ENCODE results near the gene GEMIN7. TPM values are rescaled to one million over a fixed set of nuclear protein-coding genes. Genes with fewer than 3 reads are reported as not detected.

The GEMIN7 gene
- total and polyA plus RNA-seq, 2 donors (not counting 1 experiment from before 2014, with no cell fraction given), result 15.7 to 18.0 TPM

- Histone ChIP-seq H3K27me3 (ENCODE audit: control insufficient read depth, insufficient read depth, low read length) (no peaks in the 10 kb centered on the region), H3K4me2 (ENCODE audit: extremely low read depth, insufficient read depth, low read length) (no peak overlapping the region), H3K79me2 (ENCODE audit: control insufficient read depth, insufficient read depth, low read length) (peaks cover 34% of the 10 kb centered on the region), H4K20me1 (ENCODE audit: control insufficient read depth, extremely low read depth, insufficient read depth, low read length) (no peaks in the 10 kb centered on the region), H3K27ac (ENCODE audit: insufficient read depth, low read length) (no peak overlapping the region), H2AFZ (ENCODE audit: low read length) (no peak overlapping the region), H3K9me3 (ENCODE audit: control insufficient read depth, insufficient read depth, low read depth, low read length) (no peaks in the 10 kb centered on the region), H3K9ac (ENCODE audit: insufficient read depth, low read length) (no peak overlapping the region), H3K4me1 (ENCODE audit: control insufficient read depth, extremely low read depth, insufficient read depth, low read length) (no peaks in the 10 kb centered on the region), H3K36me3 (ENCODE audit: control insufficient read depth, insufficient read depth, low read length) (peaks cover 3% of the 10 kb centered on the region), H3K4me3 (replicated peaks in 1 of 4; ENCODE audit: control extremely low read depth in 1 of 4, insufficient read depth in 1 of 4, low read depth in 3 of 4, low read length in 4 of 4) (no peak overlapping the region)
- DNase-seq (ENCODE audit: low read depth in 2 of 2), result no peak
- no peak for TF ChIP-seq EZH2 (IDR thresholded peaks at IDR 0.05; ENCODE audit: low read length, missing control alignments)
- TF ChIP-seq CTCF (conservative IDR thresholded peaks at IDR 0.05 in 1 of 2, IDR thresholded peaks at IDR 0.05 in 1 of 2; ENCODE audit: low read depth in 1 of 2, low read length in 2 of 2), result no peak
Observed at GRCh38 chr19:45128806-45129205, 49.7 kb downstream of the GEMIN7 start.

GRCh38 chr19:45130236-45130635 is 51.2 kb downstream of the GEMIN7 start:
- Histone ChIP-seq H3K4me1 (ENCODE audit: control insufficient read depth, extremely low read depth, insufficient read depth, low read length) (no peaks in the 10 kb centered on the region), H3K4me3 (replicated peaks in 1 of 4; ENCODE audit: control extremely low read depth in 1 of 4, insufficient read depth in 1 of 4, low read depth in 3 of 4, low read length in 4 of 4) (no peak overlapping the region), H3K79me2 (ENCODE audit: control insufficient read depth, insufficient read depth, low read length) (peaks cover 29% of the 10 kb centered on the region), H3K27ac (ENCODE audit: insufficient read depth, low read length) (no peak overlapping the region), H2AFZ (ENCODE audit: low read length) (no peak overlapping the region), H4K20me1 (ENCODE audit: control insufficient read depth, extremely low read depth, insufficient read depth, low read length) (no peaks in the 10 kb centered on the region), H3K9me3 (ENCODE audit: control insufficient read depth, insufficient read depth, low read depth, low read length) (no peaks in the 10 kb centered on the region), H3K27me3 (ENCODE audit: control insufficient read depth, insufficient read depth, low read length) (no peaks in the 10 kb centered on the region), H3K36me3 (ENCODE audit: control insufficient read depth, insufficient read depth, low read length) (peaks cover 3% of the 10 kb centered on the region), H3K4me2 (ENCODE audit: extremely low read depth, insufficient read depth, low read length) (no peak overlapping the region), H3K9ac (ENCODE audit: insufficient read depth, low read length) (no peak overlapping the region)
- DNase-seq (ENCODE audit: low read depth in 2 of 2), result no peak
- TF ChIP-seq EZH2 (IDR thresholded peaks at IDR 0.05; ENCODE audit: low read length, missing control alignments) (no peak), CTCF (conservative IDR thresholded peaks at IDR 0.05 in 1 of 2, IDR thresholded peaks at IDR 0.05 in 1 of 2; ENCODE audit: low read depth in 1 of 2, low read length in 2 of 2) (no peak)

- peak in 1 of 2 donors; percentile 24 for DNase-seq (ENCODE audit: low read depth in 2 of 2)
Observed at GRCh38 chr19:45130888-45131615, 52.0 kb downstream of the GEMIN7 start.

More at GRCh38 chr19:45130888-45131615, 52.0 kb downstream of the GEMIN7 start:
- no peaks in the 10 kb centered on the region for H3K4me1 ChIP-seq (ENCODE audit: control insufficient read depth, extremely low read depth, insufficient read depth, low read length)
- H3K9ac ChIP-seq (ENCODE audit: insufficient read depth, low read length), result no peak overlapping the region
- H4K20me1 ChIP-seq (ENCODE audit: control insufficient read depth, extremely low read depth, insufficient read depth, low read length), result no peaks in the 10 kb centered on the region
- no peak overlapping the region for H3K4me3 ChIP-seq (replicated peaks in 1 of 4; ENCODE audit: control extremely low read depth in 1 of 4, insufficient read depth in 1 of 4, low read depth in 3 of 4, low read length in 4 of 4)
- H3K36me3 ChIP-seq (ENCODE audit: control insufficient read depth, insufficient read depth, low read length), result peaks cover 3% of the 10 kb centered on the region
- no peaks in the 10 kb centered on the region for H3K9me3 ChIP-seq (ENCODE audit: control insufficient read depth, insufficient read depth, low read depth, low read length)
- no peak overlapping the region for H3K27ac ChIP-seq (ENCODE audit: insufficient read depth, low read length)
- no peak overlapping the region for H3K4me2 ChIP-seq (ENCODE audit: extremely low read depth, insufficient read depth, low read length)
- TF ChIP-seq EZH2 (IDR thresholded peaks at IDR 0.05; ENCODE audit: low read length, missing control alignments) (no peak), CTCF (conservative IDR thresholded peaks at IDR 0.05 in 1 of 2, IDR thresholded peaks at IDR 0.05 in 1 of 2; ENCODE audit: low read depth in 1 of 2, low read length in 2 of 2) (no peak)
- no peak overlapping the region for H2AFZ ChIP-seq (ENCODE audit: low read length)
- peaks cover 23% of the 10 kb centered on the region for H3K79me2 ChIP-seq (ENCODE audit: control insufficient read depth, insufficient read depth, low read length)
- H3K27me3 ChIP-seq (ENCODE audit: control insufficient read depth, insufficient read depth, low read length), result no peaks in the 10 kb centered on the region
